NCI-H128 (cell line): ENCODE measurements around the gene ASIC4.

Experiments used
- DNase-seq: peaks from one replicate; lab custom pipeline; 2025; ENCODE audit not compliant: unreplicated experiment; lab: John Stamatoyannopoulos, UW

Gene ASIC4, protein sequence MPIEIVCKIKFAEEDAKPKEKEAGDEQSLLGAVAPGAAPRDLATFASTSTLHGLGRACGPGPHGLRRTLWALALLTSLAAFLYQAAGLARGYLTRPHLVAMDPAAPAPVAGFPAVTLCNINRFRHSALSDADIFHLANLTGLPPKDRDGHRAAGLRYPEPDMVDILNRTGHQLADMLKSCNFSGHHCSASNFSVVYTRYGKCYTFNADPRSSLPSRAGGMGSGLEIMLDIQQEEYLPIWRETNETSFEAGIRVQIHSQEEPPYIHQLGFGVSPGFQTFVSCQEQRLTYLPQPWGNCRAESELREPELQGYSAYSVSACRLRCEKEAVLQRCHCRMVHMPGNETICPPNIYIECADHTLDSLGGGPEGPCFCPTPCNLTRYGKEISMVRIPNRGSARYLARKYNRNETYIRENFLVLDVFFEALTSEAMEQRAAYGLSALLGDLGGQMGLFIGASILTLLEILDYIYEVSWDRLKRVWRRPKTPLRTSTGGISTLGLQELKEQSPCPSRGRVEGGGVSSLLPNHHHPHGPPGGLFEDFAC

DNA sequence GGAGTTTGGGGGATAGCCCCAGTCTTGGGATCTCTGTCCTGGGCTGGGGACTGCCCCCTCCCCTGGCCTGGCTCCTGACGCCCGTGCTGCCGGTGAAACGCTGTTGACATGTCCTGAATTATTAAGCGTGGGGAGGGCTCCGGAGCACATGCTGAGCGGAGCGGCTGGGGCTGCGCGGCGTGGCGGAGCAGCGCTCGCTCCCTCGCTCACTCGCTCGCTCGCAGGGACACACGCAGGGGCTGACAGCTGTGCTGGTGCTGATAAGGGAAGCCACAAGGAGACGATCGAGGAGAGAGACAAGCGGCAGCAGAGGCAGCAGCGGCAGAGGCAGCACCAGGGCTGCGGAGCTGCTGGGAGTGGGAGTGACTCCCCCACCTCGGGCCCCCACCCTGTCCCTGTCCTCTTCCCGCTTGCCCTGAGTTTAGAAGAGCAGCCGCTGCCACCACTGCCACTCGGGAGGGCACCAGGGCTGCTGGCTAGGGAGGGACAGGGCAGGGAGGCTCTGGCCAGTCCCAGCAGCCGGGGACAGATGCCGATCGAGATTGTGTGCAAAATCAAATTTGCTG, at the start of gene ASIC4:
Gene ASIC4, plus strand, starts transcription at position 287 of the 566 bp plus-strand sequence. Its CDS starts 243 bp downstream, at position 530.
- no peak for DNase-seq

DNA sequence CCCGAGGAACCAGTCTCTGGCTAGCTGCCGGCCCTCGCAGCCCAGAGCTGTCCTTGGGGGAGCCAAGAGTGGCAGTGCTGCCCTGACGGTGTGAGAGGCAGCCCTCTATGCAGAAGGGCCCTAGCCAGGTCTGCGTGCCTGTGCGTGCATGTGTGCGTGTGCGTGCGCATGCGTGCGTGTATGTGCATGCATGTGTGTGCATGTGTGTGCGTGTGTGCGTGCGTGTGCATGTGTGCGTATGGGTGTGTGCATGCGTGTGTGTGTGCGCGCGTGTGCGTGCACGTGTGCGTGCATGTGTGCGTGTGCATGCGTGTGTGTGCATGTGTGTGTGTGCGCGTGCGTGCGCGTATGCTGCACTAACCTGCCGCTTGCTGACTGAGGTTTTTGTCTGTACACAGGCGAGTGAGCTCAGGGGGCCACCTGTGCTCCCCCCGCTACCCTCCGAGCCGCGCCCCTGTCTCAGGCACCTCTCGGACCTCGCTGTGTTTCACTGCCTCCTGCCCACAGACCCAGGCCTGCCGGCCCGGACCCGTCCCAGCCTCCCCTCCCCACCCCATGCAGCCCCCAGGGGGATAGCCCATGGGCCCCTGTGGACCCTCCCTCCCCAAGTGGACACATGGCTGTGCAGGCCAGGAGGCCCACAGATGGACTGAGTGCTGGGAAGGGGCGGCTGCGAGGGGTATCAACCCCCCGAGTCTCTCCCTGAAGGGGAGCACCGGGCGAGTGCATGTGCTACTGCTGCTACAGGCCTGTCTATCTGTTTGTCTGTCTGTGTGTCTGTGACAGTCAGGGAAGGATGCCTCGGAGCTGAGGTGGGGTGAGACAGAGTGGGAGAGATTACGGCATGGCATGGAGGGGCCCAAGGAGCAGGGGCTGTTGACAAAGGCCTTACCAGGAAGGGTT, 48.4 kb upstream of the ASIC4 start:
- no peak for DNase-seq

DNA sequence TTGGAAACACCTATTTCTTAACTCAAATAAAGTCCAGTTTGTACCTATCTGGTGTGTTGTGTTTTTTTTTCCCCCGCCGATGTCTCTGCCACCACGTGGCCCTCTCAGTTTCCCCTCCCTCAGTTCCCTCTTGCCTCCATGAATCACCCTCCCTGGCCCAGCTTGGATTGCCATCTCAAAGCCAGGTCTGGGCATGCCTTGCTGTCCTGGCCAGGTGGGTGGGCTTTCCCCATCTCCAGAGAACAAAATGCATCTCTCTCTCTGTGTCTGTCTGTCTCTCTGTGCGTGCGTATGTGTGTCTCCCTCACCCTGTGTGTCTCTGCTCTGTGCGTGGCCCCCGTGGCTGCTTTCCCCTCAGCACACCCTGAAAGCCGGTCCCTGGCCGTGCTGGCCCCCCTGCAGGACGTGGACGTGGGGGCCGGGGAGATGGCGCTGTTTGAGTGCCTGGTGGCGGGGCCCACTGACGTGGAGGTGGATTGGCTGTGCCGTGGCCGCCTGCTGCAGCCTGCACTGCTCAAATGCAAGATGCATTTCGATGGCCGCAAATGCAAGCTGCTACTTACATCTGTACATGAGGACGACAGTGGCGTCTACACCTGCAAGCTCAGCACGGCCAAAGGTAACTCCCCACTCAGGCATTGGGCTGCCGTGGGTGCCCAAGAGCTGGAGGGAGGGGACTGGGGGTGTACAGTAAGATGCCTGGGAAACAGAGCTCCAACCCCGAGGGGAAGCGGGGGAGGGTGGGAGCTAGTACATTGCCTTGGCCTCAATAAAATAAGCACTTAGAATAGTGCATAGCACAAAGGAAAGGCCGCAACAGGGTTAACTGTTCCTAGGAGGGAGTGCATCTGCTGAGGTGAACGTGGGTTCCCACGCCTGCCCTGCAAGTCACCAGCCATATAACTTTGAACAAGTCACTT, 47.2 kb upstream of the ASIC4 start:
- no peak for DNase-seq

DNA sequence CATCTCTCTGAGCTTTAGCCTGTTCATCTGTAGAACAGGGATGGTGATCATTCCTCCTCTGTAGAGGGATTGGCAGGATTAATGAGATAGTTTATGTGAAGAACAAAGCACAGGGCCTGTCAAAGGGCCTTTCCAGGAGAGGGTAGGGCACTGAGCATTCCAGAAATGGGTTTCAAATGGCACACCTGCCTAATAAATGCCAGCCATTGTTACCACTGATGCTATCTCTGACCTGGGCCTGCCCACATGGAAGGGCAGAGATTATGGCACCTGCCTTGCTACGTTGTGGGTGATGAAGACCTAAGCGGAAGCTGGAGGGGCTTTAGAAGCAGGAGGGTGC, 46.6 kb upstream of the ASIC4 start:
- no peak for DNase-seq

DNA sequence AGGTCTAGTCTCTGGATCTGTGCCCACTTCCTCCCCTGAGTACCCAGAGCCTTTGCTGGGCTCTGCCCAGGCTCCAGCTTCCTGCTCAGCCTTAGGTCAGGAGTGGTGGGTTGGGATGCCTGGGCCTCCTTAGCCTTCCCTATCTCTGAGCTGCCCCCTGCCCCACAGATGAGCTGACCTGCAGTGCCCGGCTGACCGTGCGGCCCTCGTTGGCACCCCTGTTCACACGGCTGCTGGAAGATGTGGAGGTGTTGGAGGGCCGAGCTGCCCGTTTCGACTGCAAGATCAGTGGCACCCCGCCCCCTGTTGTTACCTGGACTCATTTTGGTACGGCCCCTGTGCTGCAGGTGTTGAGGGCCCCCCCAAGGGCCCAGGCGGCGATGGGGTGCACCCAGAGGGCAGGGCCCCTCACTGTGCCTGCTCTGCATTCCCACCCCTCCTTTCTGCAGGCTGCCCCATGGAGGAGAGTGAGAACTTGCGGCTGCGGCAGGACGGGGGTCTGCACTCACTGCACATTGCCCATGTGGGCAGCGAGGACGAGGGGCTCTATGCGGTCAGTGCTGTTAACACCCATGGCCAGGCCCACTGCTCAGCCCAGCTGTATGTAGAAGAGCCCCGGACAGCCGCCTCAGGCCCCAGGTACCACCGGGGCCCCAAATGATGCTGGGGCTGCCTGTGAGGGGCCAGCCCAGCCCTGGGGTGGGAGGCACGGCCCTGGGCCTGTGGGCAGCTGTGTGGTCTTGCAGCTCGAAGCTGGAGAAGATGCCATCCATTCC, 45.7 kb upstream of the ASIC4 start:
- no peak for DNase-seq

DNA sequence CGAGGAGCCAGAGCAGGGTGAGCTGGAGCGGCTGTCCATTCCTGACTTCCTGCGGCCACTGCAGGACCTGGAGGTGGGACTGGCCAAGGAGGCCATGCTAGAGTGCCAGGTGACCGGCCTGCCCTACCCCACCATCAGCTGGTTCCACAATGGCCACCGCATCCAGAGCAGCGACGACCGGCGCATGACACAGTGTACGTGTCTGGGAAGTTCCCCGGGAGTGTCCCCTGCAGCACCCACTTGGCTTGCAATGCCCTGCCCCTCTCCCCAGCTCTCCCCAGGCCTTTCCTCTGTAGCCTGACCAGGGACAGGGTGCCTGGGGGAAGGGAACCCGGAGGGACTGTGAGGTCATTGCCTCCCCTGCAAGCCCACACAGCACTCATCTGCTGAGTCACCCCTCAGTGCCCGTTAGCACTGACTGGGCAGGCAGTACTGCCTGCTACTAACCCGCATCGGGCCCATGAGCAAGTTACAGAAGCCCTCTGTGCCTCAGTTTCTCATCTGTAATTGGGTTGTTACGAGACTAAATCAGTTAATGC, 45.0 kb upstream of the ASIC4 start:
- no peak for DNase-seq

DNA sequence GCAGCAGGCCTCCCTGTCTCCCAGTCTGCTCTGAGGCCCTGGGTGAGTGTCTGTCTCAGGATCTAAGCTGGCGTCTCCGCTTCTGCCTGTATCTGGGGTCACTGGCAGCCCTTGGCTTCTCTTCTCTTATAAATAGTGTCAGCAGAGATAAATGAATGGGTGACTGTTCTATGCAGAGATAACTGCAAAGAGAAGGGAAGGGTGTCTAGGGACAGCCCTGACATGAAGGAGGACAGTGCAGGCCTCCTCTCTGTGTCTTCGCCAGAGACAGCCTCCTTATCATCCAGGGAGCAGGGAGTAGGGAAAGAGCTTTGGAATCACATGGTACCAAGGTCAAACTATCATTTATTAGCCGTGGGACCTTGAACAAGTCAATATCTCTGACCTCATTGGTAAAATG, 43.9 kb upstream of the ASIC4 start:
- no peak for DNase-seq

DNA sequence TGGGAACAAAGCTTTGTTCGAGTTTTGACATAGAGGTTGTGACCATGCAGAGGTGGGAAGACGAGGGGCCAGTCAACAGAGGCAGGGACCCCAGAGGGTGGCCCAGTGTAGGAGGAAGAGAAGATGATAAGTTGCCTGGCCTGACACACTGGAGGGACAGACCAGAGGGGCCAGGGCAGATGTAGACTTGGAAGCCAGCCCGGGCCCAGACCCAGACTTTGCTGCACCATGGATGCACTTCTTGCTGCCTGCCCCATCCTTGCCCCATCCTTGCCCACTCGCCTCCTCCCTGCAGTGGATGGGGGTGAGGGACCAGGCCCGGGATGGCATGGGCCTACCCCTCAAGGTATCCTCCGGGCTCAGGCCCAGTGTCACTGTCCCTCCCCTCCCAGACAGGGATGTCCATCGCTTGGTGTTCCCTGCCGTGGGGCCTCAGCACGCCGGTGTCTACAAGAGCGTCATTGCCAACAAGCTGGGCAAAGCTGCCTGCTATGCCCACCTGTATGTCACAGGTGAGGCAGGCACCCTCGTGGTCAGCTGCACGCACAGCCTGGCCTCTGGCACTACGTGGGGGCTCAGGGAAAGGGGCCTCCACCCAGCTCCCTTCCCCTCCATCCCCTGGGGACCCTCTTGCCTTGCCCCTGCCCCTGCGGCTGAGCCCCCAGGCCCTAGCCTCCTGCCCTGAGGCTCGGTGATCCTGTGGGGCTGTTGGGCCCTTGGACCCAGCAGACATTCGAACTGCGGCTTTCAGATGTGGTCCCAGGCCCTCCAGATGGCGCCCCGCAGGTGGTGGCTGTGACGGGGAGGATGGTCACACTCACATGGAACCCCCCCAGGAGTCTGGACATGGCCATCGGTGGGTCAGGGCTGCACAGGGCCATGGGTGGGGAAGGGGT, 42.6 kb upstream of the ASIC4 start:
- DNase-seq = no peak

DNA sequence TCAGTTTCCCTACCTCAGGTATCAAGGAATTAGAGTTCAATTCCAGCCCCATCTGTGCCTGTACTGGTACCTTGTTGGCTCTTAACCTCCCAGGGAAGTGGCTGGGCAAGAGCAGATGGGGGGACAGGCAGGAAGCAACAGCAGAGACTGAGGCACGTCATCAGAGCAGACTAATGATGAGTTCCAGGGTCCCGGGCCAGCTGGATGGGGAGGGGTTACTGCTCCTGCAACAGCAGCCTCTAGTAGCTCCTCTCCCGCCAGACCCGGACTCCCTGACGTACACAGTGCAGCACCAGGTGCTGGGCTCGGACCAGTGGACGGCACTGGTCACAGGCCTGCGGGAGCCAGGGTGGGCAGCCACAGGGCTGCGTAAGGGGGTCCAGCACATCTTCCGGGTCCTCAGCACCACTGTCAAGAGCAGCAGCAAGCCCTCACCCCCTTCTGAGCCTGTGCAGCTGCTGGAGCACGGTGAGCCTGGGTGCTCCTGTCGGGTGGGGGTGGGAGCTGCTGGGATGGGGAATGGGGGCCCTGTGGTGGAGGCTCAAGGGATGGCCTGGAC, 41.6 kb upstream of the ASIC4 start:
- DNase-seq = no peak

DNA sequence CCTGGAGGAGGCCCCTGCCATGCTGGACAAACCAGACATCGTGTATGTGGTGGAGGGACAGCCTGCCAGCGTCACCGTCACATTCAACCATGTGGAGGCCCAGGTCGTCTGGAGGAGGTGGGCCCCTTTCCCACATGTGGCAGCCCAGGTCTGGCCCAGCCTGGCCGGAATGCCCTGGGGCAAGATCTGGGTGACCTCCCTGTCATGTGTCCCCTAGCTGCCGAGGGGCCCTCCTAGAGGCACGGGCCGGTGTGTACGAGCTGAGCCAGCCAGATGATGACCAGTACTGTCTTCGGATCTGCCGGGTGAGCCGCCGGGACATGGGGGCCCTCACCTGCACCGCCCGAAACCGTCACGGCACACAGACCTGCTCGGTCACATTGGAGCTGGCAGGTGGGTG, 40.8 kb upstream of the ASIC4 start:
- DNase-seq = no peak

DNA sequence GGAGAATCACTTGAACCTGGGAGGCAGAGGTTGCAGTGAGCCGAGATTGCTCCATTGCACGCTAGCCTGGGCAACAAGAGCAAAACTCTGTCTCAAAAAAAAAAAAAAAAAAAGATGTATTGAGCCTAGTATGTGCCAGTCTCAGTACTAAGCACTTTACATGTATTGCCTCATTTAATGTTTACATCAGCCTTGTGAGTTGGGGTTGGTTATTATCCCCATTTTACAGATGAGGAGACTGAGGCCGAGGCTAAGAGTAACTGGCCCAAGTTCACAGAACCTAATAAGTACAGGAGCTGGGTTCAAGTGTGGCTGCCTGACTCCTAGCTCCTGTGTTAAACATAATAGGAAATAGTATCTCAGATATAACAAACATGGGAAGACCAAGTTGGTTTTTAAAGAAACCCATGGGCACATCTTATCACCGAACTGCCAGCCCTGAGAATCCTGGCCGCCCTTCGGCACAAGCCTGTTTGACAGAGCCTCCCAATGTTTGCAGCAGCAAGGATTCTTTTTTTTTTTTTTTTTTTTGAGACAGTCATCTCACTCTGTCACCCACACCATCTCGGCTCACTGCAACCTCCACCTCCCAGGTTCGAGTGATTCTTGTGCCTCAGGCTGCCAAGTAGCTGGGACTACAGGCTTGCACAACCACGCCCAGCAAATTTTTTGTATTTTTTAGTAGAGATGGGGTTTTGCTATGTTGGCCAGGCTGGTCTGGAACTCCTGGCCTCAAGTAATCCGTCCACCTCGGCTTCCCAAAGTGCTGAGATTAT, 39.8 kb upstream of the ASIC4 start:
- no peak for DNase-seq

DNA sequence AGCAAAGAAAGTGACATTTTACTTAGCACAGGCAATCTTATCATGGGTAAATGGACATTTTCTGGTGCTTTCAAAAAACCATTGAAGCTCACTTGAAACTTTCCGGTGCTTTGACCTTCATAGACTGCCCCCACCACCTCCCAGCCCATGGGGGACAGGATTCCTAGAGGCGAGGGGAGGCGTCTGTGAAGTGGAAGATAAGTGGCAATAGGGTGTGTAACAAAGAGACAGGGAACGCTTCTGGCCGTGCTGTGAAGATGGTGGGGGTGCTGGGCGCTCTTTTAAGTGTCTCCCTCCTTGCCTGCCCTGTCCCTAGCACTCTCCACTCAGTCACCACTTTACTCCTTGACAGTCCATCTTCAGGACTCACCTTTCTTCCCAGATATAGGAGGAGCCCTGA, 39.0 kb upstream of the ASIC4 start:
- DNase-seq = no peak

DNA sequence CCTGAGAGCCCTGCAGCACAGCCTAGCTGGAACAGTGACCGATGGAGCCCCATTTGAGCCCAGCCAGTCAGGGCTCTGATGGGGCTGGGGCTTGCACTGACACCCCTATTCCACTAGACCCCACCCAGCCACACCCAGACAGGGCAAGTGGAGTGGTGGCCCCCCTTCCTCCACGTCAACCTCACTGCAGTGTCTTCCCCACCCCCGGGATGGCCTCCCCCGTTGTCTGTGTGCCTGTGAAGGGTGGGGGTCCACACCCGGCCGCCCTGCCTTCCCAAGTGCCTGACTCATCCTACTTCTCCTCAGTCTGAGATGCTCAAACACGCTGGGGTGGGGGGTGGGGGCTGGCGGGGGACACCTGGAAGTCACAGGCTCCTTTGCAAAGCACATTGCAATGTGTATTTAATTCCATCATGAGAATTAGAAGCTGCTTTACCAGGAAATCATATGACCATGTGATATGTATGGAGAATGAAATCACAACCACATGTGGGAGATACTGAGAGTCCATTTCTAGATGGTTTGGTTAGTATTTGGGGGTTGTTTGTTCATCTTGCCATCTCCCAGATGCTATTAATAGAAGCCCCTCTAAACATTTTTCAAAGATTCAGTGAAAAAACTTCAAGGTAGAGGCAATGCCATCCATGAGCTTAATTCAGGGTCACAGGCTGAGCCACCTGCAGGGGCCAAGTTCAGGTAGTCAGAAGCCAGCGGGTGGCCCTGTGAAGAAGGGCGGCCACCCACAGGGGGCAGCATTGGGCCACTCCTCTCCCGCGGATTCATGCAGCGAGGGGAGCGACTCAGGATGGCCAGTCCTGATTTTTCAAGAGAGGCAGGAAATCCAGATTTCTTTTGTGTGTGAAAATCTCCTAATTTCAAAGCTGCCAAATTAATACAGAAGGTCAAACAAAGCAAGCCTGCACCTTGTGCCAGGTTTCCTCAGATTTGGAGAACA, 38.3 kb upstream of the ASIC4 start:
- DNase-seq = no peak

DNA sequence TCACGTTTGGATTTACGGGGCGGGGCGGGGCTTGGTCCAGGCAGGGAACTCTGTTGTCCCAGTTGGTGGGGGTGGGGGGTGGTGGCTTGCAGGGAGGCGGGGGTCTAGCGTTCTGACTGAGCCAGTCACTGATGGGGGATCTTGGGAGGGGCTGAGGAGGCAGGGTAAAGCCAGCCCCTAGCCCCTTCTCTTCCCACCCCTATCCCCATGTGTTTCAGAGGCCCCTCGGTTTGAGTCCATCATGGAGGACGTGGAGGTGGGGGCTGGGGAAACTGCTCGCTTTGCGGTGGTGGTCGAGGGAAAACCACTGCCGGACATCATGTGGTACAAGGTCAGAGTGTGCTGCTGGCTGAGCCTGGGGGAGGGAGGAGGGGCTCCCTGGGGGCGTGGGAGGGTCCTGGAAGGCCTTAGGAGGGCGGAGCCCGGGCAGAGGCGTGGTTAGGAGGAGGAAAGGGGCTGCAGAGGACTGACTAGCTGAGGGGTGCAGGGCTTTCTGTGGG, 37.6 kb upstream of the ASIC4 start:
- DNase-seq = no peak

DNA sequence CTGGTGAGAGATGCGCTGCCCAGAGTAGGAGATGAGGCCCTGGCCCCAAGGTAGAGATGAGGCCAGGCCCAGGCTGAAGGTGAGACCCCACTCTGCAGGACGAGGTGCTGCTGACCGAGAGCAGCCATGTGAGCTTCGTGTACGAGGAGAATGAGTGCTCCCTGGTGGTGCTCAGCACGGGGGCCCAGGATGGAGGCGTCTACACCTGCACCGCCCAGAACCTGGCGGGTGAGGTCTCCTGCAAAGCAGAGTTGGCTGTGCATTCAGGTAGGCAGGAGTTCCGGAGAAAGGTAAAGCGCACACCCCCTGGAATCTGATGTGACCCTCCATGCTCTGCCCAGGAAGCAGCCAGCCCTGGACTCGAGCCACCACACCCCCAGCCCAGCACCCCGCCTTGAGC, 37.1 kb upstream of the ASIC4 start:
- no peak for DNase-seq

DNA sequence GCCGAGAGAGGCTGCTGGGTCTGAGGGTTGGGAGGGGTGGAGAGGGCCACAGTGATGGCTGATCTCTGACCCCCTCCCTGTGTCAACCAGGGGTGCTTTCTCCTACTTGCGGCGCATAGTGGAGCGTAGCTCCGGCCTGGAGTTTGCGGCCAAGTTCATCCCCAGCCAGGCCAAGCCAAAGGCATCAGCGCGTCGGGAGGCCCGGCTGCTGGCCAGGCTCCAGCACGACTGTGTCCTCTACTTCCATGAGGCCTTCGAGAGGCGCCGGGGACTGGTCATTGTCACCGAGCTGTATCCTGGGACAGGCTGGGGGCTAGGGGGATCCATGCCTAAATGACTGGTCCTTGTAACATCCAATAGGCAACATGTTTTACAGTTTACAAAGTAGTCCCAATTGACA, 36.5 kb upstream of the ASIC4 start:
- no peak for DNase-seq
